Measurements from ENCODE around the gene HENMT1.

HENMT1 gene

GRCh38 chr1:108657356-108658080, 3.4 kb downstream of the HENMT1 start:
- H3K27ac ChIP-seq = no peak overlapping the region
- no peak overlapping the region for H3K4me3 ChIP-seq
- TF ChIP-seq CTCF (IDR thresholded peaks at IDR 0.05) = no peak
- no peak for DNase-seq (ENCODE audit: low spot score)

GRCh38 chr1:108653431-108654105, 7.3 kb downstream of the HENMT1 start:
- Histone ChIP-seq H3K4me3 (no peak overlapping the region), H3K27ac (no peak overlapping the region)
- no peak for DNase-seq (ENCODE audit: low spot score)
- TF ChIP-seq CTCF (IDR thresholded peaks at IDR 0.05) = no peak

- Histone ChIP-seq H3K27ac (peak overlapping the region; percentile 17 to 77), H3K4me3 (no peak overlapping the region)
- DNase-seq (ENCODE audit: low spot score) = no peak
- no peak for TF ChIP-seq CTCF (IDR thresholded peaks at IDR 0.05)
These were observed 14.1 kb downstream of the HENMT1 start for GRCh38 chr1:108646648-108647269.

DNA sequence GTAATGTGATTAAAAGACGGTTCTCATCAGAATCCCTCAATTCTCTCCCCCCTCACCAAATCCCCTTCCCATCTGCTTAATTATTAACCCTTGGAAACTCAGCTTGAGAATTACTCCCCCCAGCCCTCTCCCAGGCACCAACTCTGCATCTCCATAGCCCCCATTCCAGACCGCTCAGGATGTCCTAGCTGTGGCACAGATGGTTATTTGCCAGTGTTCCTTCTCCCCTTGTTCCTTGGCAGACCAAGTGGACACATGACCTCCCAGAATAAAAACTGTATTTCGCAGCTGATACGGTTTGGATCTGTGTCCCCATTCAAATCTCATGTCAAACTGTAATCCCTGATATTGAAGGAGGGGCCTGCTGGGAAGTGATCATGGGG, 14.6 kb downstream of the HENMT1 start:
- Histone ChIP-seq H3K27ac (peak overlapping the region; percentile 17 to 77), H3K4me3 (no peak overlapping the region)
- TF ChIP-seq CTCF (IDR thresholded peaks at IDR 0.05) = no peak
- no peak for DNase-seq (ENCODE audit: low spot score)

DNA sequence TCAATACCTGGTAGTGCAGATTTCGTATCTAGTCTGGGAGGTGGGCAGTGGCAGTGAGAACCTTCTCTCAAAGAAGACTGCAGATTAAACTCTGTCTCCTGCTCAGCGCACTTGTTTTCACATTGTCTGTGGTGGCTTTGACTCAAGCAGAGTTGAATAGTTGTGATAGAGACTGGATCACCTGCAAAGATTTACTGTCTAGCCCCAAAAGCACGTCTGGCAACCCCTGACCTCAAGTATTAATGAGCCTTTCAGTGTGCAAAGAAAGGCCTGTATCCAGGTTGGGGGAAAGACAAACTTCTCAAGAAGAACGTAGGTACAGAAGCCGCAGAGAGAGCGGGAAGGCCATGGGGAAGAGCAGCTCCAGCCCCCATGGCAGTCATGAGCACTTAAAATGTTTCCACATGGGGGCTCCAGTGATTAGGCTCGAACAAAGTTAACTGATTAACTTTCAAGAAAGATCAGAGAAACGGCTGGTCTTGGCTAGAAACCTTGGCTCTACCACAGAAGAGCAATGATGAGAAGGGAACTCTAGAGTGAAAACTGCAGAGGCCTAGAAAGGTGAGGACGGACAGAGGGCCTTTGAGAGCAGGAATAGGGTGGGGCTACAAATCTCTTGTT, 15.2 kb downstream of the HENMT1 start:
- no peak for DNase-seq (ENCODE audit: low spot score)
- TF ChIP-seq CTCF (IDR thresholded peaks at IDR 0.05) = no peak

GRCh38 chr1:108644984-108645383, 15.9 kb downstream of the HENMT1 start:
- Histone ChIP-seq H3K4me3 (no peak overlapping the region), H3K27ac (peak overlapping the region in 1 of 2 donors; percentile 77)
- no peak for TF ChIP-seq CTCF (IDR thresholded peaks at IDR 0.05)
- no peak for DNase-seq (ENCODE audit: low spot score)

More for the DNA sequence above, 15.2 kb downstream of the HENMT1 start:
- H3K4me3 ChIP-seq = no peak overlapping the region
- H3K27ac ChIP-seq = peak overlapping the region in 1 of 2 donors; percentile 77
